GM19238 (cell line): ENCODE measurements around the gene SMIM38.

Experiments used
- DNase-seq: peaks from one replicate; pipeline ENCODE4 v3.0.0; 2011; ENCODE audit warnings: low spot score; ENCODE audit not compliant: insufficient read length

The SMIM38 gene

DNA sequence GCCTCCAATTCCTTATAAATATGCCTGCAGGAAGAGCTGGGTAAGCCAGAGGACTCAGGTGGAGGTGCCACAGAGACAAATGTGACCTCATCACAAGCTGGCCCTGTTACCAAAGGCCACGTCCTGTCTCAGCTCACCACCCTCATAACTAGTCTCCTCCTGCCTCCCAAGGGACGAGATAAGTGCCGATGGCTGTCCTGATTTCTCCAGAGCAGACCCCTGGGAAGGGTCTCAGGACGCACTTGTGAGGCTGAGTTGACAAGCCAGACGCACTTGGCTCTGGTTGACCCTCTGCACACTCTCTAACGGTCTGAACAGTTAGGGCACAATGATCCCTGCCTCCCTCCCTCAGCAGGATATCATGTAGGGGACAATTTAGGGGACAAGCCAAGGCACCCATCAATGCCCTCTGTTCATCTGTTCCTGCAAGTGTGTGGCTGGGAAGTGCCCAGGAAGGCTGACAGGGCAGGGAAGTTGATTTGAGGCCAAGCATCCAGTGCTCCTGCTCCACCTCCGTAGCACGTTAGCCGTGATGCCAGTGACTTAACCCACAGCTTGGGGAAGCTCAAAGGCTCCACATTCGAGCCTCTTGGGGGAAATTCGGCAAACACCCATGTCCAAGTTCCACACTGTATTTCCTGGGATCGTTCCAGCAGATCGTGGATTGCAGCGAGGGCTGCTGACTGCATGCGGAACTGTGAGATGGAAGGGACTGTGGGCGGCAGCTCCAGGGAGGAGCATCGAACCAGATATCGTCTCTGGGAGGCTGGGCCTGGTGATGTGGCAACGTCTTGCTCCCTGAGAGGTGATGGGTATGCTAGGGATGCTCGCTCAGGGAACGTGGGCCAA is 2.8 kb downstream of the SMIM38 start:
- DNase-seq, result no peak

DNA sequence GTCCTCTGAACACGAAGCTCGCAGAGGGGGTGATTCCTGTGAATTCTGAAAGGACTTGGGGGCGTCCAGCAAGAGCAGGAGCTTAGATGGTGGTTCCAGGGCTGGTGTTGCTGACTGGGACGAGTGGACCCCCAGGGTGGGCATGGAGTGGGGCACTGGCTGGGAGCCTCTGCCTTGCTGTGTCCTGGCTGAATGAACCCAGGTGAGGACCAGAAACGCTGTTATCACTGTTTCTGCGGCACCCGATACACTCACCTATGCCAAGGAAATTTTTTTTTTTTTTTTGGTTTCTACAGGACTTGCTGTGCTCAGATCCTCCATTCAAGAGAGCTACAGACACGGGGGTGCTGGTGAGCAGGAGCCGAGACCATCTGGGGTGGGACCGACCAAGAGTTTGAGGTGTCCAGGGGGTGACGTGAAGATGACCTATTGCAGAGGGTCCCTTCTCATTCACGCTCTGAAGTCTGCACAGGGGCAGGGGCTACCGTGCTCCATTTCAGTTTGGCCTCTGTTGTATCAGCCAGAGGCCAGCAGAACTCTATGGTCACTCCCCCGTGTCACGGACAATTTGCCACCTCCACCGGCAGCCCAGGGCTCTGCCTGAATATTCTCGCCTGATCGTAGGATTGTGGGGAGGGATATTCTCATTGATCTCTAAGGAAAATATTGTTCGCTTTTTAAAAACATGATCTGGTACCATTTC is 3.6 kb downstream of the SMIM38 start:
- no peak for DNase-seq

DNA sequence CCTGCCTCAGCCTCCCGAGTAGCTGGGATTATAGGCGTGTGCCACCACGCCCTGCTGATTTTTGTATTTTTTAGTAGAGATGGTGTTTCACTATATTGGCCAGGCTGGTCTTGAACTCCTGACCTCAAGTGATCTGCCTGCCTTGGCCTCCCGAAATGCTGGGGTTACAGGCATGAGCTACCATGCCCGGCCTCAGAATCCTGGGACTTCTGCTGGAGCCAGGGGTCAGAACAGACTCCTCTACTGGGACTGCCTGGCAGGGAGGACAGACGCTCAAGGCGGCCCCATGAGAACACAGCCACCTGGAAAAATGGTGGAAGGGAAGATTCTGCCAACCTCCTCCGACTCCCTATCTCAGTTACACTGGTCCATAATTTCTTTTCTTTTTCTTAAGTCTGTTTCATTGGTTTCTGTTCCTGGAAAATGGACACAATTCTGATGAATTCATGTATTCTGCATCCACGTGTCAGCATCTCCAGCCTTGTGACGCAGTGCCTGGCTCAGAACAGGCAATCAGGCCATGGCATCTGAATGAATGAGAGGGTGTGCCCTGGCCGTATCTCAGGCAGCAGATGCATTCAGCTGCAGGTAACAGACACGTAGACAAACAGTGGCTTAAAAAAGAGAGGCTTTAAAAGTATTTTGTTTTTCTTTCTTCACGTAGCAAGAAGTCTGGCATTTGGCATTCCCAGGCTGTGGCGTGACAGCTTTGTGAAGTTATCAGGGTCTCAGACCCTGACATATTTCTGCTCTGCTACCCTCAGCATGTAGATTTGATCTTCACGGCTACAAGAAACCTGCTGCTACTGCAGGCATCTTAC is 4.8 kb downstream of the SMIM38 start:
- no peak for DNase-seq

GRCh38 chr11:69161117-69161407 is 5.3 kb downstream of the SMIM38 start:
- no peak for DNase-seq

DNA sequence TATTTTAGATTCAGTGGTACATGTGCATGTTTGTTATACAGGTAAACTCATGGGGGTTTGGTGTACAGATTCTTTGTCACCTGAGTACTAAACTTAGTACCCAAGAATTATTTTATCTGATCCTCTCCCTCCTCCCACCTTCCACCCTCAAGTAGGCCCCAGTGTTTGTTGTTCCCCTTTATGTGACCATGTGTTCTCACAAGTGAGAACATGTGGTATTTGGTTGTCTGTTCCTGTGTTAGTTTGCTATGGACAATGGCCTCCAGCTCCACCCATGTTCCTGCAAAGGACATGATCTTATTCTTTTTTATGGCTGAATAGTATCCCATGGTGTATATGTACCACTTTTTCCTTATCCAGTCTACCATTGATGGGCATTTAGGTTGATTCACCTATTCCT is 6.8 kb downstream of the SMIM38 start:
- DNase-seq, result no peak

DNA sequence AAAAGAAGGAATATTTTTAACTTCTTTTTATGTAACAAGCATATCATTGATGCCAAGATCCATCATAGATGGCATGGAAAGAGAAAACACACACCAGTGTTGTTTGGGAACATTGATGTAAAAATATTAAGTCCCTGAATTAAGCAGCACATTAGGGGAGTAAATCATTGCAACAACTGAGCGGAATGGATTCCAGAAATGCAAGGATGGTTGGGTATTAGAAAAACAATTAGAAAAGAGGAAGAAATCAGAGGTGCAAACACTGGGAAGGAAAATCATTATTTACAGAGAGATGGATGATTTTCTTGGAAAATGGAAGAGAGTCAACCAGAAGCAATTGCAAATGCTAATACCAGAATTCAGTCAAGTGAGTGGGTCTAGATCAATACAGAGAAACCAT is 8.1 kb downstream of the SMIM38 start:
- no peak for DNase-seq

DNA sequence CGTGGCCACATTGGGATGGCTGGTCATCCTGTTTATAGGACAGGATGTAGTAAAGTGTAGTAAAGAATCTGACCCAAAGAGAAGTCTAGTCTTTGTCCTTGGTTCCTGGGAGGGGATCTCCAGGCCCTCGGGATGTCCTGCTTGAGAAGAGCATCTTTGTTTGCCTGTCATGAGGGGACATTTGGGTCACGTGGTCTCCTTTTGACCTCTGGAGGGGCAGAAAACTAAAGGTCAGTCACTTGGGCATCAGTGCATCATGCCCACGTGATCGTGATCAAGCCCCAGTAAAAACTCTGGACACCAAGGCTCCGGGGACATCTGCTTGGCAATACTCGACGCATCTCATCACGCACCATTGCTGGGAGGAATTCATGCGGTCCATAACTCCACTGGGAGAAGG is 9.1 kb downstream of the SMIM38 start:
- no peak for DNase-seq

DNA sequence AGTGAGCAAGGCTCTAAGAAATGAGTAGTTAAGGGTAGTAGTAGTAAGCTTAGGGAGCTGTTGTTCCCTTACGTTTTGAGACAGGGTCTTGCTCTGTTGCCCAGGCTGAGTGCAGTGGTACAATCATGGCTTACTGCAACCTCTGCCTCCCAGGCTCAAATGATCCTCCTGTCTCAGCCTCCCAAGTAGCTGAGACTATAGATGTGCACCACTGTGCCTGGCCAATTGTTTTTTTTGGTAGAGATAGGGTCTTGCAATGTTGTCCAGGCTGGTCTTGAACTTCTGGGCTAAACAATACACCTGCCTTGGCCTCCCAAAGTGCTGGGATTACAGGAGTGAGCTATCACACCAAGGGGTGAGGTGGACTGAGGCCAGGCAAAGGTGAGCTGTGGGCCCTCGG is 10.0 kb downstream of the SMIM38 start:
- no peak for DNase-seq

DNA sequence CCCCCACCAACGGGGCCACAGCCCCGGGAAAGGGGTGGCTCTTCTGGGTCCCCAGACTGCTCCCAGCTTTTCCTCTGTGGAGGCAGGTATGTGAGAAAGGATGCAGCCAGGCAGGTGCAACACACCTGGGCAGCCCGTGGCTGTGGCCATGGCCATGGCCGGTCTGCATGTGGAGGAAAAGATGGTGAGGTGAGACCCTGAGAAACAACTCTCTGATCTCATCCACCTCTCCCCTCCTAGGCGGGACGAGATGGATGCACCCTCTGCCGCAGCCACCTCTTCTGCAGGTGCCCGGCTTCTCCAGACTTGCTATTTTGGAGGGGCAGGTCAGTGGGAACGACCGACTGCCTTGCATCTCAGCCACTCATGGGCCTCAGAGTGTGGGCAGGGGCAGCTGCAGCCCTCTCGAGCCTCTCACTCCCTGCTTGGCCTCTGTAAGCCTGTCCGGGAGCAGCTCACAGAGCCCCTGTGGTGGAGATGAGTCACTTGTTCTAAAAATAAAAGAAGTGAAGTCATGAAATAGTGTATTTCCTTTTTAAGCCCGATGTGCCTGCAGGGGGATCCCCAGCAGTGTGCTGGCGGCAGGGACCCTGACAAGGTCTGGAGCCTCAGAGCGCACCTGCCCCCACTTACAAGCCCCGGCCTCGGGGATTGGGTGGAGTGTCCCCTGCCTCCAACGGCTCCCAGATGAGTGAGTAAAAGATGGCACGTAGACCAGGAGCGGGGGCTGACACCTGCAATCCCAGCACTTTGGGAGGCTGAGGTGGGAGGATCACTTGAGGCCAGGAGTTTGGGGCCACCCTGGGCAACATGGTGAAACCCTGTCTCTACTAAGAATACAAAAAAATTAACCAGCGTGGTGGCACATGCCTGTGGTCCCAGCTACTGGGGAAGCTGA is 10.7 kb downstream of the SMIM38 start:
- DNase-seq, result peak; percentile 87

DNA sequence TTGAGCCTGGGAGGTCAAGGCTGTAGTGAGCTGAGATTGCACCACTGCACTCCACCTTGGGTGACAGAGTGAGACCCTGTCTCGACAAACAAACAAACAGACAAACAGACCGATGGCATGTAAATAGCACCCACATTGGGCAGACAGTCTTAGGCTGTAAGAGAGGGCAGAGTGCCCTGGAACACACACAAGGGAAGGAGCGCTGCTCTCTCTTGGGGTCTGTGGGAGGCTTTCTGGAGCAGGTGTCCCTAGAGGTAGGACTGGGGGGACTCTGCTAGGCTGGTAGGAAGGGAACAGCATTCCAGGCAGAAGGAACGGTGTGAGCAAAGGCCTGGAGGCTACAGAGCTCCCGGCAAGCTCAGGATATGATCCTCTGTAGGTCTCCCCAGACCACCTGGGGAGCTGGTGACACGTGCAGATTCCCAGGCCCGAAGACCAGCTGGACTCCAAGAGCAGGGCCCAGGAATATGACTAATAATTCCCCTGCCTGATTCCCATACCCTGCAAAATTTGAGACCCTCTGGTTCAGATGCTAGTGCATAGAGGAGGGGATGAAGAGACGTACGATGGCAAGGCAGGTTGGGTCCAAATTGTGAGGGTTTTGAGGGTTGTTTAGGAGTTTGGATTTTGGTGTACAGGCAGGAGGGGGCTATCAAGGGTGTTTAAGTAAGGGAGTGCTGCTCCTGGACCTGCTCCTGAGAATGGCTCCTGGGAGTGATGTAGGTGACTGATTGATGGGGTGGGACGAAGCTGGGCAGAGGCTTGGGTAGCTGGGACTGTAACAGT is 11.6 kb downstream of the SMIM38 start:
- no peak for DNase-seq

- DNase-seq, result no peak
These were observed 12.4 kb downstream of the SMIM38 start for GRCh38 chr11:69167916-69168691.

- DNase-seq, result no peak
These were observed 13.7 kb downstream of the SMIM38 start for GRCh38 chr11:69169479-69169878.

- no peak for DNase-seq
These were observed 15.0 kb downstream of the SMIM38 start for GRCh38 chr11:69170704-69171103.

DNA sequence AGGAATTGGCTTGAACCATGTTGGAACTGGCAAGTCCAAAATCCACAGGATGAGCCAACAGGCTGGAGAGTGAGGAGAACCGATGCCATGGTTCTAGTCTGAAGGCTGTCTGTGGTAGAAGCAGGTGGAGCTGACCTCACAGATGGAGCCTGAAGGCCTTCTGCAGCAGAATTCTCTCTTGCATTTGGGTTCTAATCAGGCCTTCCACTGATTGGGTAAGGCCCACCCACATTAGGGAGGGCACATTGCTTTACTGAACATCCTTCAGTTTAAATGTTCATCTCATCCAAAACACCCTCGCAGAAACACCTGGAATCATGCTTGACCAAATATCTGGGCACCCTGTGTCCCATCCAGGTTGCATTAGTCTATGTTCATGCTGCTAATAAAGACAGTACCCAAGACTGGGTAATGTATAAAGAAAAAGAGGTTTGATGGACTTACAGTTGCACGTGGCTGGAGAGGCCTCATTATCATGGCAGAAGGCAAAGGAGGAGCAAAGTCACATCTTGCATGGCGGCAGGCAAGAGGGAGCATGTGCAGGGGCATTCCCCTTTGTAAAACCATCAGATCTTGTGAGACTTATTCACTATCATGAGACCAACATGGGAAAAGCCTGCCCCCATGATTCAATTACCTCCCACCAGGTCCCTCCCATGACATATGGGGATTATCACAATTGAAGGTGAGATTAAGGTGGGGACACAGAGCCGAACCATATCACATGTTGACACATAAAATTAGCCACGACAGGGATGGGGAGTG is 15.9 kb downstream of the SMIM38 start:
- DNase-seq, result no peak

- DNase-seq, result no peak
These were observed 16.9 kb downstream of the SMIM38 start for GRCh38 chr11:69172674-69173073.

DNA sequence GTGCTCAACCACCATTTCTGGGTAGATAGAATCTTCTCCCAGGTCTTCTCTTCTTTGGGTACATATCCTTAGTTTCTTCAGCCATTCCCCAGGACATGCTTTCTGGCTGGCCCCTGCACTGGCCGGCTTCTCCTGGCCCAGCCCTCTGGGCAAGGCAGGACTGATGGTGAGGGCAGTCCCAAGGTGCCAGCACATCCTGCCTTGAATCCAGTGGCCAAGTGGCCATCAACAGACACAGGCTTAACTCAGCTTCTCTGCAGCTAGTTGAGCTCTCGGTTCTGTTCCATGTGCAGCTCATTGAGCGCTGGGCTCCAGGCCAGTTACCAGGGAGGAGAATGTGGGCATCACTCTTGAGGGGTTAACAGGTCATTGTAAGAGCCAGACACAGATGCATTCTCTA is 17.6 kb downstream of the SMIM38 start:
- DNase-seq, result no peak

- no peak for DNase-seq
These were observed 18.3 kb downstream of the SMIM38 start for GRCh38 chr11:69173925-69174581.

DNA sequence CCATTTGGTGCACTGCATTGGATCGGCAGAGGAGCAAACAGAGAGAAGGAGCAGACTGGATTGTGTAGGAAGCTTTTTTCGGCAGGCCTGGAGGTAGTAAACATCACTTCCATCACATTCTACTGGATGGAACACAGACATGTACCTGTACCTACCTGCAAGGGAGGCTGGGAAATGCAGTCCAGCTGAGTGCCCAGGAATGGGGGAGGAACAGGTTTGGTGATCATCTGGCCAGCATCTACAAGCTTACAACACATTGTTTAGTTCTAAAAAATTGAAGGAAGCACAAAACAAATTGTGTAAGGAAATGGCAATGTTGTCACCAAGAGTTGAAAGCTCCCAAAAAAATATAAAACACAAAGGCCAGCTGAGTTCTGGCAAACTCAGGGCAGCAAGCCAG is 19.1 kb downstream of the SMIM38 start:
- DNase-seq, result no peak
